ENCODE results near the gene DCPS. TPM values are rescaled to one million over a fixed set of nuclear protein-coding genes. Genes with fewer than 3 reads are reported as not detected.

Gene DCPS
- total RNA-seq, 1 donor from 2014 or later: 8.8 TPM

- no peak for TF ChIP-seq CTCF (IDR thresholded peaks at IDR 0.05; ENCODE audit: unreplicated experiment)
- peaks cover 17% of the 10 kb centered on the region for H3K36me3 Mint-ChIP-seq
- no peak overlapping the region for H3K4me3 Mint-ChIP-seq
- H3K4me1 Mint-ChIP-seq: peaks cover 58% of the 10 kb centered on the region
- no peak for DNase-seq (ENCODE audit: low spot score in 2 of 2, unreplicated experiment in 2 of 2)
- H3K27me3 Mint-ChIP-seq (ENCODE audit: low read depth): no peaks in the 10 kb centered on the region
- H3K27ac Mint-ChIP-seq: peak overlapping the region; percentile 80
- H3K9me3 Mint-ChIP-seq: no peaks in the 10 kb centered on the region
These were observed 37.9 kb downstream of the DCPS start for GRCh38 chr11:126341760-126342161.

- H3K27me3 Mint-ChIP-seq (ENCODE audit: low read depth): no peaks in the 10 kb centered on the region
- no peak for DNase-seq (ENCODE audit: low spot score in 2 of 2, unreplicated experiment in 2 of 2)
- H3K27ac Mint-ChIP-seq: no peak overlapping the region
- TF ChIP-seq CTCF (IDR thresholded peaks at IDR 0.05; ENCODE audit: unreplicated experiment): no peak
- H3K9me3 Mint-ChIP-seq: no peaks in the 10 kb centered on the region
- no peak overlapping the region for H3K4me3 Mint-ChIP-seq
- H3K4me1 Mint-ChIP-seq: peaks cover 58% of the 10 kb centered on the region
- H3K36me3 Mint-ChIP-seq: peaks cover 17% of the 10 kb centered on the region
These were observed 39.2 kb downstream of the DCPS start for GRCh38 chr11:126343051-126343450.

- no peaks in the 10 kb centered on the region for H3K9me3 Mint-ChIP-seq
- no peak overlapping the region for H3K27ac Mint-ChIP-seq
These were observed 40.6 kb downstream of the DCPS start for GRCh38 chr11:126344141-126345080.

GRCh38 chr11:126345283-126345682, 41.4 kb downstream of the DCPS start:
- H3K36me3 Mint-ChIP-seq: peaks cover 16% of the 10 kb centered on the region
- peak overlapping the region; percentile 91 for H3K27ac Mint-ChIP-seq

More at GRCh38 chr11:126344141-126345080, 40.6 kb downstream of the DCPS start:
- TF ChIP-seq CTCF (IDR thresholded peaks at IDR 0.05; ENCODE audit: unreplicated experiment): no peak
- Mint-ChIP-seq H3K4me3 (no peak overlapping the region), H3K27me3 (ENCODE audit: low read depth) (no peaks in the 10 kb centered on the region), H3K36me3 (peaks cover 16% of the 10 kb centered on the region), H3K4me1 (peaks cover 59% of the 10 kb centered on the region)
- no peak for DNase-seq (ENCODE audit: low spot score in 2 of 2, unreplicated experiment in 2 of 2)

More at GRCh38 chr11:126345283-126345682, 41.4 kb downstream of the DCPS start:
- Mint-ChIP-seq H3K9me3 (no peaks in the 10 kb centered on the region), H3K27me3 (ENCODE audit: low read depth) (no peaks in the 10 kb centered on the region), H3K4me1 (peaks cover 51% of the 10 kb centered on the region), H3K4me3 (no peak overlapping the region)
- no peak for TF ChIP-seq CTCF (IDR thresholded peaks at IDR 0.05; ENCODE audit: unreplicated experiment)
- DNase-seq (ENCODE audit: low spot score in 2 of 2, unreplicated experiment in 2 of 2): no peak

Data from mesothelial cell of epicardium (in vitro differentiated cells).